SK-N-SH (cell line): Measurements from ENCODE around the gene KMT5C. TPM values are rescaled to one million over a fixed set of nuclear protein-coding genes. Genes with fewer than 3 reads are reported as not detected.

Experiments used
- CTCF ChIA-PET: fragments of 300-600, 350-600 bp; formaldehyde crosslinking; extraction: SDS; loops from one replicate; lab custom pipeline; 2021; lab: Yijun Ruan, JAX
- POLR2A ChIA-PET: fragments of 350-600 bp; sonication (Branson Sonifier 250); formaldehyde crosslinking; extraction: SDS; loops from one replicate; lab custom pipeline; 2020; ENCODE audit warnings: antibody characterized with exemption, inconsistent platforms; lab: Yijun Ruan, JAX
- DNase-seq: peaks from one replicate; pipeline ENCODE4 v3.0.0; 2012
- H2AFZ ChIP-seq: fragments of 200-600 bp; sonication (generic); 2 replicates; pipeline ENCODE4 v1.8.1; 2016; ENCODE audit warnings: antibody characterized with exemption, mild to moderate bottlenecking, low read depth
- H3F3A ChIP-seq: fragments of 200-600 bp; sonication (generic); replicated peaks from 2 replicates; pipeline ENCODE3; 2016; ENCODE audit warnings: antibody characterized with exemption, mild to moderate bottlenecking; ENCODE audit not compliant: insufficient read depth
- H3K27ac ChIP-seq, 2 experiments: fragments of 200-500 bp in 1 of 2; fragments of 200-600 bp in 1 of 2; sonication (Bioruptor generic) in 1 of 2; sonication (generic), shearing (Covaris generic) in 1 of 2; 2 replicates each; pipeline versions ENCODE4 v1.5.1 to v1.6.1; 2014 to 2016; ENCODE audit warnings: low read depth in 2 of 2, inconsistent platforms in 1 of 2, low read length in 1 of 2, mild to moderate bottlenecking in 1 of 2, mixed read lengths in 1 of 2
- H3K27me3 ChIP-seq: fragments of 200-600 bp; sonication (generic), shearing (Covaris generic); 2 replicates; pipeline ENCODE4 v1.6.1; 2016; ENCODE audit warnings: mixed run types; ENCODE audit not compliant: insufficient read depth
- H3K36me3 ChIP-seq, 2 experiments: fragments of 200-500 bp in 1 of 2; fragments of 200-600 bp in 1 of 2; sonication (Bioruptor generic) in 1 of 2; sonication (generic) in 1 of 2; replicated peaks in 1 of 2; 2 replicates each; pipeline versions ENCODE3 to v1.5.1; 2014 to 2016; ENCODE audit warnings: low read length in 1 of 2, mild to moderate bottlenecking in 1 of 2; ENCODE audit not compliant: insufficient read depth in 2 of 2, control insufficient read depth in 1 of 2
- H3K4me1 ChIP-seq, 2 experiments: fragments of 200-500 bp in 1 of 2; fragments of 200-600 bp in 1 of 2; sonication (Bioruptor generic) in 1 of 2; sonication (generic), shearing (Covaris generic) in 1 of 2; 2 replicates each; pipeline versions ENCODE4 v1.5.1 to v1.6.1; 2014 to 2016; ENCODE audit warnings: low read depth in 1 of 2, low read length in 1 of 2, mixed run types in 1 of 2; ENCODE audit not compliant: insufficient read depth in 2 of 2, control insufficient read depth in 1 of 2
- H3K4me2 ChIP-seq: fragments of 200-600 bp; sonication (generic), shearing (Covaris generic); 2 replicates; pipeline ENCODE4 v1.6.1; 2017; ENCODE audit warnings: mixed run types
- H3K4me3 ChIP-seq, 2 experiments: fragments of 200-500 bp in 1 of 2; fragments of 200-600 bp in 1 of 2; sonication (Bioruptor generic) in 1 of 2; sonication (generic), shearing (Covaris generic) in 1 of 2; 2 replicates each; pipeline versions ENCODE4 v1.5.1 to v1.8.1; 2014 to 2016; ENCODE audit warnings: low read depth in 2 of 2, inconsistent platforms in 1 of 2, low read length in 1 of 2, mild to moderate bottlenecking in 1 of 2, mixed read lengths in 1 of 2, moderate library complexity in 1 of 2
- H3K79me2 ChIP-seq: fragments of 200-600 bp; sonication (generic); 2 replicates; pipeline ENCODE4 v1.8.1; 2017; ENCODE audit warnings: mild to moderate bottlenecking; ENCODE audit not compliant: insufficient read depth
- H3K9ac ChIP-seq: fragments of 200-600 bp; sonication (generic); 2 replicates; pipeline ENCODE4 v1.6.1; 2017; ENCODE audit warnings: mixed run types
- H3K9me2 ChIP-seq: fragments of 200-600 bp; sonication (generic); 2 replicates; pipeline ENCODE4 v1.6.1; 2017; ENCODE audit warnings: mixed run types
- H3K9me3 ChIP-seq: fragments of 200-600 bp; sonication (generic); 2 replicates; pipeline ENCODE4 v1.6.1; 2017; ENCODE audit warnings: mixed run types, mild to moderate bottlenecking, moderate library complexity
- H4K20me1 ChIP-seq: fragments of 200-600 bp; sonication (generic); 2 replicates; pipeline ENCODE4 v1.6.1; 2017; ENCODE audit warnings: mild to moderate bottlenecking, mixed run types; ENCODE audit not compliant: insufficient read depth
- MXI1 ChIP-seq: IDR thresholded peaks from 2 replicates; pipeline ENCODE4 v1.6.1; 2012; ENCODE audit warnings: mild to moderate bottlenecking, low read depth, low read length, improper control_type of control experiment
- NRF1 ChIP-seq: IDR thresholded peaks from 2 replicates; pipeline ENCODE4 v1.6.1; 2012; ENCODE audit warnings: low read depth, mild to moderate bottlenecking, low read length
- POLR2AphosphoS5 ChIP-seq: IDR thresholded peaks from 2 replicates; pipeline ENCODE4 v1.6.1; 2012; ENCODE audit warnings: low read depth, low read length
- REST ChIP-seq: IDR thresholded peaks from 2 replicates; pipeline ENCODE4 v1.6.1; 2012; ENCODE audit warnings: mild to moderate bottlenecking, low read depth, low read length, moderate library complexity
- RFX5 ChIP-seq: IDR thresholded peaks from 2 replicates; pipeline ENCODE4 v1.6.1; 2012; ENCODE audit warnings: mild to moderate bottlenecking, improper control_type of control experiment, low read length
- SMC3 ChIP-seq: IDR thresholded peaks from 2 replicates; pipeline ENCODE4 v1.6.1; 2012; ENCODE audit warnings: low read depth, low read length, improper control_type of control experiment
- WGBS: methylation state at CpG from one replicate; pipeline ENCODE4 v1.1.6; 2017; ENCODE audit warnings: low lambda C conversion rate; 5-methylcytosine and 5-hydroxymethylcytosine counted together
- polyA plus RNA-seq, 3 experiments: library from polyadenylated mRNA; depleted of rRNA; stranded (reverse); fragments of >200 nt; gene quantifications; 2 replicates each; pipeline ENCODE4 v1.2.3, GENCODE V29; 2012

Gene KMT5C
- polyA plus RNA-seq, 1 of the 3 experiments (the other 2 are of a cell fraction) = 14.0 TPM

GRCh38 chr19:55350620-55351315, 11.1 kb downstream of the KMT5C start (continued):
- TF ChIP-seq REST = no peak
- no peak for TF ChIP-seq RFX5
- no peak for TF ChIP-seq POLR2AphosphoS5
- TF ChIP-seq, all 33 proteins: peak for 0

GRCh38 chr19:55352040-55352439, 12.4 kb downstream of the KMT5C start:
- H3K9ac ChIP-seq = no peak overlapping the region
- WGBS = 83% methylated on average over 4 of the region's 6 CpGs
- no peak for TF ChIP-seq SMC3
- TF ChIP-seq MXI1 = no peak
- no peaks in the 10 kb centered on the region for H4K20me1 ChIP-seq
- peaks cover 15% of the 10 kb centered on the region for H3F3A ChIP-seq
- H3K4me1 ChIP-seq = peaks cover 0 to 17% of the 10 kb centered on the region in 2 experiments; a peak in 1 of 4 replicates
- no peaks in the 10 kb centered on the region for H3K9me2 ChIP-seq
- no peak overlapping the region for H3K27ac ChIP-seq
- no peak for DNase-seq
- H3K9me3 ChIP-seq = no peaks in the 10 kb centered on the region
- peaks cover 38% of the 10 kb centered on the region for H3K27me3 ChIP-seq
- no peak overlapping the region for H3K4me3 ChIP-seq
- H3K36me3 ChIP-seq = no peaks in the 10 kb centered on the region
- H3K79me2 ChIP-seq = no peaks in the 10 kb centered on the region
- ChIA-PET POLR2A (interaction anchor here (1.6 kb wide), 1 partner anchor 13 kb away, joined by 7 read pairs; the partner anchor contains the start of gene KMT5C), CTCF (interaction anchor here (1.0 to 2.5 kb wide), 4 partner anchors 11 to 50 kb away, joined by 3 to 9 read pairs (median 4); partner anchors contain the start of genes KMT5C and TMEM238)
- no peak overlapping the region for H3K4me2 ChIP-seq
- H2AFZ ChIP-seq = no peak overlapping the region

- Histone ChIP-seq H4K20me1 (no peaks in the 10 kb centered on the region), H3K36me3 (no peaks in the 10 kb centered on the region), H3K4me2 (no peak overlapping the region), H3K27ac (no peak overlapping the region), H3K9me3 (no peaks in the 10 kb centered on the region), H3K4me1 (peaks cover 0 to 17% of the 10 kb centered on the region in 2 experiments; a peak in 1 of 4 replicates), H3K79me2 (no peaks in the 10 kb centered on the region), H3F3A (peaks cover 14% of the 10 kb centered on the region), H3K9me2 (no peaks in the 10 kb centered on the region), H3K27me3 (peaks cover 38% of the 10 kb centered on the region), H3K4me3 (no peak overlapping the region), H3K9ac (no peak overlapping the region), H2AFZ (no peak overlapping the region)
- ChIA-PET CTCF (interaction anchor here (1.0 to 2.5 kb wide), 5 partner anchors 8 to 51 kb away, joined by 3 to 9 read pairs (median 3); partner anchors contain the start of genes KMT5C and TMEM238), POLR2A (interaction anchor here (1.6 to 1.7 kb wide), 2 partner anchors 13 to 31 kb away, joined by 5 to 7 read pairs; partner anchors contain the start of genes KMT5C and TMEM238)
- WGBS = 42% methylated on average over 24 of the region's 25 CpGs
- no peak for TF ChIP-seq NRF1
- no peak for DNase-seq
These were observed 13.0 kb downstream of the KMT5C start for GRCh38 chr19:55352549-55353145.
